Embryonic facial prominence (tissue), 1 donor: ENCODE data around the gene EFHC1.

Source experiments
- DNase-seq: peaks from one replicate; pipeline ENCODE4 v3.0.0-alpha.2; 2016; ENCODE audit errors: extremely low spot score

Gene EFHC1

GRCh38 chr6:52503323-52503747 lies 83.2 kb downstream of the EFHC1 start:
- no peak for DNase-seq

- DNase-seq = no peak
Measured at GRCh38 chr6:52503851-52504781, 84.0 kb downstream of the EFHC1 start.

GRCh38 chr6:52504782-52505136 lies 84.6 kb downstream of the EFHC1 start:
- no peak for DNase-seq

GRCh38 chr6:52505726-52506409 lies 85.7 kb downstream of the EFHC1 start:
- DNase-seq = no peak

GRCh38 chr6:52506476-52506875 lies 86.3 kb downstream of the EFHC1 start:
- DNase-seq = no peak

GRCh38 chr6:52507557-52508260 lies 87.6 kb downstream of the EFHC1 start:
- DNase-seq = no peak

GRCh38 chr6:52508261-52508739 lies 88.2 kb downstream of the EFHC1 start:
- no peak for DNase-seq

- DNase-seq = no peak
Measured at GRCh38 chr6:52509281-52510212, 89.4 kb downstream of the EFHC1 start.

GRCh38 chr6:52510213-52510562 lies 90.0 kb downstream of the EFHC1 start:
- DNase-seq = no peak

- DNase-seq = no peak
Measured at GRCh38 chr6:52511163-52511562, 91.0 kb downstream of the EFHC1 start.

- no peak for DNase-seq
Measured at GRCh38 chr6:52511572-52512151, 91.5 kb downstream of the EFHC1 start.

GRCh38 chr6:52512199-52512598 lies 92.1 kb downstream of the EFHC1 start:
- DNase-seq = no peak

- DNase-seq = no peak
Measured at GRCh38 chr6:52513464-52513863, 93.3 kb downstream of the EFHC1 start.

- DNase-seq = no peak
Measured at GRCh38 chr6:52513896-52514295, 93.8 kb downstream of the EFHC1 start.

GRCh38 chr6:52514514-52514913 lies 94.4 kb downstream of the EFHC1 start:
- no peak for DNase-seq

GRCh38 chr6:52515219-52515960 lies 95.2 kb downstream of the EFHC1 start:
- no peak for DNase-seq

- no peak for DNase-seq
Measured at GRCh38 chr6:52516269-52516668, 96.1 kb downstream of the EFHC1 start.

- DNase-seq = no peak
Measured at GRCh38 chr6:52516943-52517342, 96.8 kb downstream of the EFHC1 start.

GRCh38 chr6:52517502-52518278 lies 97.5 kb downstream of the EFHC1 start:
- no peak for DNase-seq
